OCI-LY7 (cell line): Measurements from ENCODE around the gene TRIO. TPM values are rescaled to one million over a fixed set of nuclear protein-coding genes. Genes with fewer than 3 reads are reported as not detected.

ENCODE experiments used
- BruUV-seq: library from RNA; stranded (reverse); fragments of 400-500 nt; replicated peaks from 2 replicates; lab custom pipeline; 2021; lab: Mats Ljungman, UMichigan
- CTCF ChIA-PET: fragments of 300-600 bp; sonication (Branson Sonifier 250); formaldehyde crosslinking; loops from one replicate; lab custom pipeline; 2022; ENCODE audit warnings: antibody characterized with exemption; ENCODE audit not compliant: unreplicated experiment; lab: Charles Lee
- POLR2A ChIA-PET: fragments of 300-600 bp; sonication (Branson Sonifier 250); formaldehyde crosslinking; loops from one replicate; lab custom pipeline; 2022; ENCODE audit warnings: antibody characterized with exemption; lab: Charles Lee
- DNase-seq: peaks from one replicate; pipeline ENCODE4 v3.0.0-alpha.2; 2015; ENCODE audit warnings: low spot score
- H2AFZ ChIP-seq: fragments of 200-600 bp; sonication (generic), shearing (Covaris generic); 2 replicates; pipeline ENCODE4 v1.6.1; 2014; ENCODE audit warnings: mild to moderate bottlenecking, antibody characterized with exemption, low read length, moderate library complexity
- H3K27ac ChIP-seq: fragments of 200-600 bp; sonication (generic); 2 replicates; pipeline ENCODE4 v1.5.1; 2014; ENCODE audit warnings: mixed run types, low read depth, mild to moderate bottlenecking, moderate library complexity, low read length, inconsistent platforms; ENCODE audit not compliant: poor library complexity, severe bottlenecking
- H3K36me3 ChIP-seq: fragments of 200-600 bp; sonication (generic); 2 replicates; pipeline ENCODE4 v1.6.1; 2014; ENCODE audit warnings: mild to moderate bottlenecking, antibody characterized with exemption, low read length, moderate library complexity, mixed read lengths; ENCODE audit not compliant: insufficient read depth
- H3K4me1 ChIP-seq: fragments of 200-600 bp; sonication (generic); 2 replicates; pipeline ENCODE4 v1.5.1; 2014; ENCODE audit warnings: mild to moderate bottlenecking, low read length; ENCODE audit not compliant: insufficient read depth, poor library complexity, severe bottlenecking
- H3K4me2 ChIP-seq: fragments of 200-600 bp; sonication (generic); 2 replicates; pipeline ENCODE4 v1.6.1; 2014; ENCODE audit warnings: mild to moderate bottlenecking, low read length
- H3K4me3 ChIP-seq: fragments of 200-600 bp; sonication (generic); 2 replicates; pipeline ENCODE4 v1.5.1; 2014; ENCODE audit warnings: mild to moderate bottlenecking, low read depth, low read length; ENCODE audit not compliant: poor library complexity, severe bottlenecking
- H3K79me2 ChIP-seq: fragments of 200-600 bp; sonication (generic); 2 replicates; pipeline ENCODE4 v1.6.1; 2016; ENCODE audit warnings: low read depth, mild to moderate bottlenecking, low read length, moderate library complexity, mixed read lengths; ENCODE audit not compliant: insufficient read depth
- H3K9me2 ChIP-seq: fragments of 200-600 bp; sonication (generic); 2 replicates; pipeline ENCODE4 v1.6.1; 2016; ENCODE audit warnings: mild to moderate bottlenecking, low read length, mixed read lengths; ENCODE audit not compliant: insufficient read depth
- H3K9me3 ChIP-seq: fragments of 200-600 bp; sonication (generic); 2 replicates; pipeline ENCODE4 v1.6.1; 2014; ENCODE audit warnings: mild to moderate bottlenecking, mixed run types, low read length, mixed read lengths
- H4K20me1 ChIP-seq: fragments of 200-600 bp; sonication (generic); 2 replicates; pipeline ENCODE4 v1.6.1; 2014; ENCODE audit warnings: mild to moderate bottlenecking, antibody characterized with exemption, low read length, moderate library complexity, mixed read lengths; ENCODE audit not compliant: insufficient read depth
- EZH2phosphoT487 ChIP-seq: fragments of 200-600 bp; sonication (generic); IDR thresholded peaks from 2 replicates; pipeline ENCODE4 v1.6.1; 2018; ENCODE audit warnings: low read depth, borderline replicate concordance, mild to moderate bottlenecking, mixed run types, antibody characterized with exemption, low read length, moderate library complexity, mixed read lengths
- intact Hi-C: fragments of 100-400 bp; cut with micrococcal nuclease; formaldehyde crosslinking; loops from one replicate; pipeline ENCODE4 v1.10.0; 2022; ENCODE audit not compliant: unreplicated experiment
- total RNA-seq, 2 experiments: library from RNA; depleted of rRNA in 1 of 2; stranded (reverse); fragments of >200 nt in 1 of 2; shearing (Covaris generic) in 1 of 2; gene quantifications; 2 replicates each; pipeline ENCODE4 v1.2.3, GENCODE V29; 2014 to 2022
- TF ChIP-seq, protein P1 (sequence below): fragments of 200-600 bp; sonication (generic); conservative IDR thresholded peaks from 2 replicates; pipeline ENCODE4 v1.5.1; 2014; ENCODE audit warnings: mild to moderate bottlenecking, antibody characterized with exemption, low read length, moderate library complexity, mixed read lengths

Gene TRIO
- total RNA-seq, 2 experiments from 2014 or later: 35.8 to 55.1 TPM

DNA sequence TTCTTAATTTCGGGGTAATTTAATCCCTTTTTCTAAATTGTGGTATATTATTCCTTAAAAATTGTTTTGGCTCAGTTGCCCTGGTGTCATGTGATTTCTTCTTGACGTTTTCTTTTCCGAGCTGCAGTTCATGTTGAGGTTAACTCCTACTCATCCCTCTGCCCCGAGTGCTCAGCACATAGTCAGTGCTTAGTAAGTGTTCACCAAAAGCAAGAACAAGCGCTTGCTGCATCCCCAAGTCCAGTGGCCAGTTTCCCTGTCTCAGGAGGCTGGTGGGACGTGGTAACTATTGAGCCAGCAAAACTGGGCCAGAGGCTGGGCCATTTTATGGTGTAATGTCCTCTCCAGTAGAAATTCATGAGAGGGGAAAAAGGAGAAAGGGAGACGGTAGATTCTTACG lies 23.3 kb downstream of the TRIO start:
- Histone ChIP-seq H3K79me2 (peaks cover 49% of the 10 kb centered on the region; the same call in 1 of the 2 replicates), H3K36me3 (no peaks in the 10 kb centered on the region), H4K20me1 (no peaks in the 10 kb centered on the region; the same call in 1 of the 2 replicates), H3K9me2 (no peaks in the 10 kb centered on the region), H2AFZ (no peak overlapping the region), H3K9me3 (peaks cover 13% of the 10 kb centered on the region; the same call in 1 of the 2 replicates), H3K27ac (no peak overlapping the region), H3K4me2 (no peak overlapping the region), H3K4me3 (no peak overlapping the region), H3K4me1 (peaks cover 36% of the 10 kb centered on the region)
- TF ChIP-seq, protein P1, sequence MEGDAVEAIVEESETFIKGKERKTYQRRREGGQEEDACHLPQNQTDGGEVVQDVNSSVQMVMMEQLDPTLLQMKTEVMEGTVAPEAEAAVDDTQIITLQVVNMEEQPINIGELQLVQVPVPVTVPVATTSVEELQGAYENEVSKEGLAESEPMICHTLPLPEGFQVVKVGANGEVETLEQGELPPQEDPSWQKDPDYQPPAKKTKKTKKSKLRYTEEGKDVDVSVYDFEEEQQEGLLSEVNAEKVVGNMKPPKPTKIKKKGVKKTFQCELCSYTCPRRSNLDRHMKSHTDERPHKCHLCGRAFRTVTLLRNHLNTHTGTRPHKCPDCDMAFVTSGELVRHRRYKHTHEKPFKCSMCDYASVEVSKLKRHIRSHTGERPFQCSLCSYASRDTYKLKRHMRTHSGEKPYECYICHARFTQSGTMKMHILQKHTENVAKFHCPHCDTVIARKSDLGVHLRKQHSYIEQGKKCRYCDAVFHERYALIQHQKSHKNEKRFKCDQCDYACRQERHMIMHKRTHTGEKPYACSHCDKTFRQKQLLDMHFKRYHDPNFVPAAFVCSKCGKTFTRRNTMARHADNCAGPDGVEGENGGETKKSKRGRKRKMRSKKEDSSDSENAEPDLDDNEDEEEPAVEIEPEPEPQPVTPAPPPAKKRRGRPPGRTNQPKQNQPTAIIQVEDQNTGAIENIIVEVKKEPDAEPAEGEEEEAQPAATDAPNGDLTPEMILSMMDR: no peak
- no peak for TF ChIP-seq EZH2phosphoT487
- CTCF ChIA-PET: no interaction called here
- intact Hi-C loops: no loop called here
- no peak for DNase-seq
- POLR2A ChIA-PET: interaction anchor here (3.2 kb wide), 1 partner anchor 11 kb away, joined by 9 read pairs; no protein-coding TSS in a partner anchor
- no TSS peak for BruUV-seq

DNA sequence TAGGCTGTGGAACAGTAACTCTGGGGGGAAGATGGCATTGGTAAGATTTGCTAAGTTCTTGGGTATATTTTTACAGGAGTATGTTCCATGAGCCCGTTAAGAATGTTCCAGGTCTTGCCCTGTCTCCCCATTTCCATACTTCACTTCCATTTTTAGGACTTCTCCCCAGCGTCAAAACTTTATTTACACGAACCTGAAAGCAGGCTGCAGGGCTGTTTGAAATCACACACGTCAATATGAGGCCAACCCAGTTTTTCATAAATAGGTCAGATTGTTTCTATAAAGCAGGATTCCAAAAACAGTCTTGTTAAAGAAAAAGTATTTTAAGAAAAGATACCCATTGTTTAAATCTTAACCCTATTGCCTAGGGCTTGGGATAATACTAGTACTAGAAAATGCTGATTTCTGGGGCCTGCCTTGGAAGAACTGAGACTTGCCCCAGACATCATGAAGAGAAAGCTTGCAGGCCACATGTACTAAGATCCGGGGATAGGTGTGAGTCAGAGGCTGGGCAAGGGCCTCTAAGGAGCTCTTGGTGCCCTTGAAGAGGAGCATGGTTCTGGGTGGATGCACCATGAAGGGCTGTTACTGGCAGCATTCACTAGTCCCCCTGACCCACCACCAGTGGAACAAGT lies 24.2 kb downstream of the TRIO start:
- CTCF ChIA-PET: no interaction called here
- peak overlapping the region; percentile 55; the same call in 1 of the 2 replicates for H3K4me2 ChIP-seq
- TF ChIP-seq EZH2phosphoT487: no peak
- TF ChIP-seq, protein P1: no peak
- H2AFZ ChIP-seq: no peak overlapping the region
- H3K36me3 ChIP-seq: no peaks in the 10 kb centered on the region
- no peak overlapping the region for H3K27ac ChIP-seq
- H3K9me3 ChIP-seq: peaks cover 13% of the 10 kb centered on the region; the same call in 1 of the 2 replicates
- H3K79me2 ChIP-seq: peaks cover 58% of the 10 kb centered on the region; the same call in 1 of the 2 replicates
- no peak overlapping the region for H3K4me3 ChIP-seq
- POLR2A ChIA-PET: interaction anchor here (0.8 to 2.0 kb wide), 6 partner anchors 8 to 47 kb away, joined by 3 to 8 read pairs (median 6); no protein-coding TSS in a partner anchor
- BruUV-seq: no TSS peak
- intact Hi-C loops: no loop called here
- H3K4me1 ChIP-seq: peaks cover 45% of the 10 kb centered on the region
- no peaks in the 10 kb centered on the region for H3K9me2 ChIP-seq
- no peak for DNase-seq
- H4K20me1 ChIP-seq: no peaks in the 10 kb centered on the region; the same call in 1 of the 2 replicates
